DND-41 (cell line): ENCODE data around the gene IFT122.

Experiments used
- EZH2 ChIP-seq: IDR thresholded peaks from 3 replicates; pipeline ENCODE4 v1.6.1; 2012; ENCODE audit warnings: borderline replicate concordance, low read depth, mild to moderate bottlenecking, moderate library complexity, low read length, inconsistent platforms; ENCODE audit not compliant: severe bottlenecking
- TF ChIP-seq, protein P1 (sequence below): IDR thresholded peaks from 2 replicates; pipeline ENCODE4 v1.5.1; 2012; ENCODE audit warnings: borderline replicate concordance, low read length, moderate library complexity, mild to moderate bottlenecking; ENCODE audit not compliant: poor library complexity, severe bottlenecking; ENCODE audit errors: extremely low read depth

- TF ChIP-seq, protein P1, sequence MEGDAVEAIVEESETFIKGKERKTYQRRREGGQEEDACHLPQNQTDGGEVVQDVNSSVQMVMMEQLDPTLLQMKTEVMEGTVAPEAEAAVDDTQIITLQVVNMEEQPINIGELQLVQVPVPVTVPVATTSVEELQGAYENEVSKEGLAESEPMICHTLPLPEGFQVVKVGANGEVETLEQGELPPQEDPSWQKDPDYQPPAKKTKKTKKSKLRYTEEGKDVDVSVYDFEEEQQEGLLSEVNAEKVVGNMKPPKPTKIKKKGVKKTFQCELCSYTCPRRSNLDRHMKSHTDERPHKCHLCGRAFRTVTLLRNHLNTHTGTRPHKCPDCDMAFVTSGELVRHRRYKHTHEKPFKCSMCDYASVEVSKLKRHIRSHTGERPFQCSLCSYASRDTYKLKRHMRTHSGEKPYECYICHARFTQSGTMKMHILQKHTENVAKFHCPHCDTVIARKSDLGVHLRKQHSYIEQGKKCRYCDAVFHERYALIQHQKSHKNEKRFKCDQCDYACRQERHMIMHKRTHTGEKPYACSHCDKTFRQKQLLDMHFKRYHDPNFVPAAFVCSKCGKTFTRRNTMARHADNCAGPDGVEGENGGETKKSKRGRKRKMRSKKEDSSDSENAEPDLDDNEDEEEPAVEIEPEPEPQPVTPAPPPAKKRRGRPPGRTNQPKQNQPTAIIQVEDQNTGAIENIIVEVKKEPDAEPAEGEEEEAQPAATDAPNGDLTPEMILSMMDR, result no peak
- no peak for TF ChIP-seq EZH2
Observed at GRCh38 chr3:129428376-129429079, 11.5 kb upstream of the IFT122 start, which contains the start of gene EFCAB12.
